PC-3 (cell line): ENCODE data around the gene HYLS1.

ENCODE experiments used
- CTCF ChIP-seq: fragments of 300-600 bp; sonication (generic); conservative IDR thresholded peaks from 2 replicates; pipeline ENCODE4 v1.5.1; 2017; ENCODE audit warnings: antibody characterized with exemption, low read depth, mild to moderate bottlenecking, low read length
- EZH2 ChIP-seq: fragments of 300-600 bp; sonication (generic); IDR thresholded peaks from one replicate; pipeline ENCODE4 v1.6.1; 2017; ENCODE audit warnings: antibody characterized with exemption, mild to moderate bottlenecking, low read length; ENCODE audit not compliant: unreplicated experiment
- EZH2phosphoT487 ChIP-seq: fragments of 300-600 bp; sonication (generic); IDR thresholded peaks from 2 replicates; pipeline ENCODE4 v1.6.1; 2018; ENCODE audit warnings: mild to moderate bottlenecking, antibody characterized with exemption, low read length, borderline replicate concordance

GRCh38 chr11:125929445-125930075 is 42.1 kb downstream of the HYLS1 start:
- TF ChIP-seq CTCF (no peak), EZH2phosphoT487 (no peak), EZH2 (no peak)
